Activated CD8-positive, alpha-beta memory T cell treated with anti-CD3 and anti-CD28 coated beads for 36 hours (primary cell): ENCODE results near the gene PPIL6. TPM values are rescaled to one million over a fixed set of nuclear protein-coding genes. Genes with fewer than 3 reads are reported as not detected.

Experiments
- CTCF ChIA-PET: fragments of 350-600 bp; sonication (Branson Sonifier 250); formaldehyde crosslinking; loops from one replicate; lab custom pipeline; 2021; ENCODE audit warnings: antibody characterized with exemption; lab: Charles Lee
- POLR2A ChIA-PET: fragments of 350-600 bp; sonication (Branson Sonifier 250); formaldehyde crosslinking; loops from one replicate; lab custom pipeline; 2021; ENCODE audit warnings: antibody characterized with exemption; lab: Charles Lee
- total RNA-seq, 2 experiments: library from RNA; stranded (reverse); gene quantifications; one replicate each; pipeline ENCODE4 v1.2.3, GENCODE V29; 2021

Gene PPIL6
- total RNA-seq, 2 experiments from 2014 or later = 0.17 to 0.36 TPM

GRCh38 chr6:109453594-109454495 is 13.4 kb upstream of the PPIL6 start:
- POLR2A ChIA-PET = interaction anchor here (0.9 to 4.5 kb wide), 5 partner anchors 10 to 80 kb away, joined by 4 to 21 read pairs (median 5); partner anchors contain the start of genes SMPD2 and ZBTB24
- CTCF ChIA-PET = interaction anchor here (0.7 to 4.0 kb wide), 4 partner anchors 9 to 28 kb away, joined by 3 to 23 read pairs (median 6); partner anchors contain the start of genes PPIL6, SMPD2 and ZBTB24

GRCh38 chr6:109453156-109453555 is 12.7 kb upstream of the PPIL6 start:
- ChIA-PET CTCF (interaction anchor here (1.6 to 1.8 kb wide), 2 partner anchors 9 to 12 kb away, joined by 6 read pairs; partner anchors contain the start of genes PPIL6 and SMPD2), POLR2A (no interaction called here)

GRCh38 chr6:109452181-109452580 is 11.8 kb upstream of the PPIL6 start:
- ChIA-PET CTCF (interaction anchor here (1.8 kb wide), 1 partner anchor 11 kb away, joined by 6 read pairs; the partner anchor contains the start of genes PPIL6 and SMPD2), POLR2A (no interaction called here)

- ChIA-PET CTCF (no interaction called here), POLR2A (no interaction called here)
These were observed 10.9 kb upstream of the PPIL6 start for GRCh38 chr6:109451376-109451775.

GRCh38 chr6:109450801-109451200 is 10.4 kb upstream of the PPIL6 start:
- CTCF ChIA-PET = no interaction called here

GRCh38 chr6:109449795-109450673 is 9.6 kb upstream of the PPIL6 start:
- ChIA-PET POLR2A (interaction anchor here (1.0 kb wide), 1 partner anchor 10 kb away, joined by 3 read pairs; the partner anchor contains the start of genes PPIL6 and SMPD2), CTCF (interaction anchor here (1.2 kb wide), 1 partner anchor 9 kb away, joined by 4 read pairs; the partner anchor contains the start of genes PPIL6 and SMPD2)

More at GRCh38 chr6:109450801-109451200, 10.4 kb upstream of the PPIL6 start:
- POLR2A ChIA-PET = no interaction called here

- POLR2A ChIA-PET = interaction anchor here (1.0 kb wide), 1 partner anchor 9 kb away, joined by 3 read pairs; the partner anchor contains the start of genes PPIL6 and SMPD2
- CTCF ChIA-PET = interaction anchor here (1.2 kb wide), 1 partner anchor 8 kb away, joined by 4 read pairs; the partner anchor contains the start of genes PPIL6 and SMPD2
These were observed 8.8 kb upstream of the PPIL6 start for GRCh38 chr6:109449064-109449794.

- ChIA-PET POLR2A (no interaction called here), CTCF (no interaction called here)
These were observed 8.2 kb upstream of the PPIL6 start for GRCh38 chr6:109448615-109449014.

GRCh38 chr6:109447878-109448555 is 7.6 kb upstream of the PPIL6 start:
- CTCF ChIA-PET = interaction anchor here (0.5 kb wide), 1 partner anchor 1396 kb away, joined by 3 read pairs; no protein-coding TSS in a partner anchor
- POLR2A ChIA-PET = no interaction called here

- CTCF ChIA-PET = no interaction called here
- POLR2A ChIA-PET = interaction anchor here (0.6 kb wide), 1 partner anchor 661 kb away, joined by 3 read pairs; no protein-coding TSS in a partner anchor
These were observed 6.7 kb upstream of the PPIL6 start for GRCh38 chr6:109447087-109447486.

- CTCF ChIA-PET = no interaction called here
- POLR2A ChIA-PET = no interaction called here
These were observed 6.1 kb upstream of the PPIL6 start for GRCh38 chr6:109446541-109446940.

- ChIA-PET POLR2A (no interaction called here), CTCF (no interaction called here)
These were observed 5.6 kb upstream of the PPIL6 start for GRCh38 chr6:109446072-109446471.

- CTCF ChIA-PET = interaction anchor here (0.9 kb wide), 1 partner anchor 24 kb away, joined by 6 read pairs; no protein-coding TSS in a partner anchor
- POLR2A ChIA-PET = no interaction called here
These were observed 5.0 kb upstream of the PPIL6 start for GRCh38 chr6:109445382-109445781.

GRCh38 chr6:109443425-109443950 is 3.1 kb upstream of the PPIL6 start:
- CTCF ChIA-PET = interaction anchor here (1.5 kb wide), 1 partner anchor 10 kb away, joined by 6 read pairs; no protein-coding TSS in a partner anchor
- POLR2A ChIA-PET = interaction anchor here (1.2 kb wide), 1 partner anchor 11 kb away, joined by 4 read pairs; no protein-coding TSS in a partner anchor

- ChIA-PET POLR2A (interaction anchor here (1.2 to 1.6 kb wide), 2 partner anchors 12 to 14 kb away, joined by 3 to 4 read pairs; no protein-coding TSS in a partner anchor), CTCF (interaction anchor here (0.6 to 0.9 kb wide), 2 partner anchors 59 to 777 kb away, joined by 3 to 4 read pairs; no protein-coding TSS in a partner anchor)
These were observed 2.0 kb upstream of the PPIL6 start for GRCh38 chr6:109442393-109442924.

GRCh38 chr6:109441069-109441816 is 815 bp upstream of the PPIL6 start:
- CTCF ChIA-PET = interaction anchor here (0.9 to 1.5 kb wide), 8 partner anchors 8 to 68 kb away, joined by 3 to 6 read pairs (median 4); no protein-coding TSS in a partner anchor
- POLR2A ChIA-PET = interaction anchor here (0.7 to 1.6 kb wide), 12 partner anchors 9 to 67 kb away, joined by 3 to 8 read pairs (median 4); partner anchors contain the start of genes CD164 and MICAL1
